Ectodermal cell (in vitro differentiated cells): ENCODE data around the gene ACOX3.

Experiments
- H3K27ac ChIP-seq: 2 replicates; pipeline ENCODE4 v1.7.0; 2013; ENCODE audit warnings: mild to moderate bottlenecking, low read depth, low read length; ENCODE audit not compliant: insufficient read depth, poor library complexity, severe bottlenecking
- H3K27me3 ChIP-seq: 2 replicates; pipeline ENCODE4 v1.7.0; 2013; ENCODE audit warnings: mild to moderate bottlenecking, low read length; ENCODE audit not compliant: insufficient read depth, control insufficient read depth, poor library complexity, severe bottlenecking
- H3K36me3 ChIP-seq: one replicate; pipeline ENCODE4 v1.7.0; 2013; ENCODE audit warnings: low read length; ENCODE audit not compliant: control insufficient read depth, insufficient read depth
- H3K4me1 ChIP-seq: one replicate; pipeline ENCODE4 v1.7.0; 2013; ENCODE audit warnings: low read length; ENCODE audit not compliant: control insufficient read depth, insufficient read depth
- H3K4me3 ChIP-seq: 2 replicates; pipeline ENCODE4 v1.7.0; 2013; ENCODE audit warnings: low read depth, low read length, control low read depth; ENCODE audit not compliant: insufficient read depth
- H3K9me3 ChIP-seq: 2 replicates; pipeline ENCODE4 v1.7.0; 2013; ENCODE audit warnings: mild to moderate bottlenecking, low read length, moderate library complexity; ENCODE audit not compliant: control insufficient read depth
- WGBS, 2 experiments: methylation state at CpG; one replicate each; pipeline ENCODE4 v1.1.7; 2013; ENCODE audit warnings: missing lambda C conversion rate in 2 of 2; 5-methylcytosine and 5-hydroxymethylcytosine counted together

The ACOX3 gene

GRCh38 chr4:8467016-8467415 lies 26.5 kb upstream of the ACOX3 start:
- Histone ChIP-seq H3K9me3 (no peaks in the 10 kb centered on the region), H3K4me3 (no peak overlapping the region), H3K4me1 (peaks cover 6% of the 10 kb centered on the region), H3K27ac (no peak overlapping the region), H3K36me3 (peaks cover 18% of the 10 kb centered on the region), H3K27me3 (no peaks in the 10 kb centered on the region)
- 96 to 97% methylated on average over 18 of the region's 18 CpGs for WGBS, 2 experiments

GRCh38 chr4:8465615-8466611 lies 25.4 kb upstream of the ACOX3 start:
- WGBS, 2 experiments: 96% methylated on average over 31 of the region's 31 CpGs
- H3K4me1 ChIP-seq: peaks cover 6% of the 10 kb centered on the region
- peaks cover 24% of the 10 kb centered on the region for H3K36me3 ChIP-seq
- no peak overlapping the region for H3K4me3 ChIP-seq
- no peaks in the 10 kb centered on the region for H3K9me3 ChIP-seq
- no peaks in the 10 kb centered on the region for H3K27me3 ChIP-seq
- no peak overlapping the region for H3K27ac ChIP-seq

GRCh38 chr4:8464381-8464780 lies 23.9 kb upstream of the ACOX3 start:
- H3K27me3 ChIP-seq: no peaks in the 10 kb centered on the region
- no peak overlapping the region for H3K4me3 ChIP-seq
- no peaks in the 10 kb centered on the region for H3K9me3 ChIP-seq
- peaks cover 18% of the 10 kb centered on the region for H3K36me3 ChIP-seq
- peaks cover 6% of the 10 kb centered on the region for H3K4me1 ChIP-seq
- H3K27ac ChIP-seq: no peak overlapping the region
- 96 to 97% methylated on average over 14 of the region's 14 CpGs for WGBS, 2 experiments

- Histone ChIP-seq H3K36me3 (peaks cover 18% of the 10 kb centered on the region), H3K27me3 (no peaks in the 10 kb centered on the region), H3K4me1 (peaks cover under 1% of the 10 kb centered on the region), H3K9me3 (no peaks in the 10 kb centered on the region), H3K4me3 (no peak overlapping the region), H3K27ac (no peak overlapping the region)
- WGBS, 2 experiments: 93 to 96% methylated on average over 9 of the region's 9 CpGs
Observed at GRCh38 chr4:8463811-8464210, 23.3 kb upstream of the ACOX3 start.

- Histone ChIP-seq H3K36me3 (peaks cover 14% of the 10 kb centered on the region), H3K9me3 (no peaks in the 10 kb centered on the region), H3K4me3 (no peak overlapping the region), H3K4me1 (no peaks in the 10 kb centered on the region), H3K27me3 (no peaks in the 10 kb centered on the region), H3K27ac (no peak overlapping the region)
- 94 to 97% methylated on average over 6 of the region's 6 CpGs for WGBS, 2 experiments
Observed at GRCh38 chr4:8461616-8462015, 21.1 kb upstream of the ACOX3 start.

- Histone ChIP-seq H3K27ac (no peak overlapping the region), H3K4me3 (no peak overlapping the region), H3K36me3 (peaks cover 14% of the 10 kb centered on the region), H3K9me3 (no peaks in the 10 kb centered on the region), H3K27me3 (no peaks in the 10 kb centered on the region), H3K4me1 (no peaks in the 10 kb centered on the region)
- 94 to 96% methylated on average over 6 of the region's 6 CpGs for WGBS, 2 experiments
Observed at GRCh38 chr4:8461086-8461485, 20.6 kb upstream of the ACOX3 start.

GRCh38 chr4:8459867-8460445 lies 19.4 kb upstream of the ACOX3 start:
- WGBS, 2 experiments: 90 to 93% methylated on average over 8 of the region's 8 CpGs
- no peak overlapping the region for H3K27ac ChIP-seq
- H3K36me3 ChIP-seq: peaks cover 18% of the 10 kb centered on the region
- no peaks in the 10 kb centered on the region for H3K27me3 ChIP-seq
- H3K4me1 ChIP-seq: no peaks in the 10 kb centered on the region
- no peak overlapping the region for H3K4me3 ChIP-seq
- no peaks in the 10 kb centered on the region for H3K9me3 ChIP-seq

- Histone ChIP-seq H3K27me3 (no peaks in the 10 kb centered on the region), H3K4me3 (no peak overlapping the region), H3K36me3 (peaks cover 31% of the 10 kb centered on the region), H3K4me1 (no peaks in the 10 kb centered on the region), H3K9me3 (no peaks in the 10 kb centered on the region), H3K27ac (no peak overlapping the region)
- 93 to 94% methylated on average over 9 of the region's 9 CpGs for WGBS, 2 experiments
Observed at GRCh38 chr4:8457646-8458252, 17.2 kb upstream of the ACOX3 start.

- 97% methylated on average over 3 of the region's 3 CpGs for WGBS, 2 experiments
- Histone ChIP-seq H3K27ac (no peak overlapping the region), H3K9me3 (no peaks in the 10 kb centered on the region), H3K36me3 (peaks cover 31% of the 10 kb centered on the region), H3K27me3 (no peaks in the 10 kb centered on the region), H3K4me3 (no peak overlapping the region), H3K4me1 (no peaks in the 10 kb centered on the region)
Observed at GRCh38 chr4:8453957-8454356, 13.4 kb upstream of the ACOX3 start.
